ENCODE measurements around the gene UBXN10.

The UBXN10 gene

GRCh38 chr1:20185834-20186782, at the start of gene UBXN10, which contains the start of gene PLA2G2C:
Gene UBXN10 (plus strand): TSS chr1:20186096. CDS start chr1:20190562, 4,466 bp downstream.
Gene PLA2G2C (minus strand): TSS chr1:20186518. CDS start chr1:20177363, 9,155 bp downstream.
- DNase-seq (ENCODE audit: low read depth) = no peak

GRCh38 chr1:20136249-20136648, 49.6 kb upstream of the UBXN10 start:
- no peak for DNase-seq (ENCODE audit: low read depth)
- H3K4me3 ChIP-seq (ENCODE audit: low read depth, low read length) = no peak overlapping the region

More at GRCh38 chr1:20185834-20186782, at the start of gene UBXN10, which contains the start of gene PLA2G2C:
- no peak within 1 kb of the TSS for H3K4me3 ChIP-seq (ENCODE audit: low read depth, low read length)

GRCh38 chr1:20137055-20137454, 48.8 kb upstream of the UBXN10 start:
- DNase-seq (ENCODE audit: low read depth) = no peak
- no peak overlapping the region for H3K4me3 ChIP-seq (ENCODE audit: low read depth, low read length)

GRCh38 chr1:20137604-20138003, 48.3 kb upstream of the UBXN10 start:
- no peak overlapping the region for H3K4me3 ChIP-seq (ENCODE audit: low read depth, low read length)
- no peak for DNase-seq (ENCODE audit: low read depth)

GRCh38 chr1:20138346-20138745, 47.5 kb upstream of the UBXN10 start:
- H3K4me3 ChIP-seq (ENCODE audit: low read depth, low read length) = no peak overlapping the region
- DNase-seq (ENCODE audit: low read depth) = no peak

GRCh38 chr1:20138961-20139550, 46.8 kb upstream of the UBXN10 start, which contains the start of gene PLA2G2F:
Gene PLA2G2F (plus strand): TSS chr1:20139323. CDS start chr1:20139428, 105 bp downstream.
- no peak for DNase-seq (ENCODE audit: low read depth)
- no peak within 1 kb of the TSS for H3K4me3 ChIP-seq (ENCODE audit: low read depth, low read length)

GRCh38 chr1:20139776-20140612, 45.9 kb upstream of the UBXN10 start:
- no peak overlapping the region for H3K4me3 ChIP-seq (ENCODE audit: low read depth, low read length)
- no peak for DNase-seq (ENCODE audit: low read depth)

- no peak overlapping the region for H3K4me3 ChIP-seq (ENCODE audit: low read depth, low read length)
- no peak for DNase-seq (ENCODE audit: low read depth)
Measured at GRCh38 chr1:20141001-20141400, 44.9 kb upstream of the UBXN10 start.

- DNase-seq (ENCODE audit: low read depth) = no peak
- H3K4me3 ChIP-seq (ENCODE audit: low read depth, low read length) = no peak overlapping the region
Measured at GRCh38 chr1:20141466-20141865, 44.4 kb upstream of the UBXN10 start.

- H3K4me3 ChIP-seq (ENCODE audit: low read depth, low read length) = no peak overlapping the region
- no peak for DNase-seq (ENCODE audit: low read depth)
Measured at GRCh38 chr1:20142001-20142710, 43.7 kb upstream of the UBXN10 start.

GRCh38 chr1:20143318-20143717, 42.6 kb upstream of the UBXN10 start:
- no peak overlapping the region for H3K4me3 ChIP-seq (ENCODE audit: low read depth, low read length)
- DNase-seq (ENCODE audit: low read depth) = no peak

GRCh38 chr1:20143734-20144565, 41.9 kb upstream of the UBXN10 start:
- H3K4me3 ChIP-seq (ENCODE audit: low read depth, low read length) = no peak overlapping the region
- no peak for DNase-seq (ENCODE audit: low read depth)

GRCh38 chr1:20147846-20148570, 37.9 kb upstream of the UBXN10 start:
- no peak overlapping the region for H3K4me3 ChIP-seq (ENCODE audit: low read depth, low read length)
- no peak for DNase-seq (ENCODE audit: low read depth)

GRCh38 chr1:20148571-20149500, 37.1 kb upstream of the UBXN10 start:
- H3K4me3 ChIP-seq (ENCODE audit: low read depth, low read length) = no peak overlapping the region
- no peak for DNase-seq (ENCODE audit: low read depth)

- no peak for DNase-seq (ENCODE audit: low read depth)
- H3K4me3 ChIP-seq (ENCODE audit: low read depth, low read length) = no peak overlapping the region
Measured at GRCh38 chr1:20149601-20150325, 36.1 kb upstream of the UBXN10 start.

- DNase-seq (ENCODE audit: low read depth) = no peak
- H3K4me3 ChIP-seq (ENCODE audit: low read depth, low read length) = no peak overlapping the region
Measured at GRCh38 chr1:20150326-20150705, 35.6 kb upstream of the UBXN10 start.

All from skeletal muscle cell (primary cell).